ENCODE measurements around the gene RNF112. TPM values are rescaled to one million over a fixed set of nuclear protein-coding genes. Genes with fewer than 3 reads are reported as not detected.

The RNF112 gene
- total RNA-seq (2014; rRNA removed; shearing (Covaris generic)): not detected in 2 replicates

DNA sequence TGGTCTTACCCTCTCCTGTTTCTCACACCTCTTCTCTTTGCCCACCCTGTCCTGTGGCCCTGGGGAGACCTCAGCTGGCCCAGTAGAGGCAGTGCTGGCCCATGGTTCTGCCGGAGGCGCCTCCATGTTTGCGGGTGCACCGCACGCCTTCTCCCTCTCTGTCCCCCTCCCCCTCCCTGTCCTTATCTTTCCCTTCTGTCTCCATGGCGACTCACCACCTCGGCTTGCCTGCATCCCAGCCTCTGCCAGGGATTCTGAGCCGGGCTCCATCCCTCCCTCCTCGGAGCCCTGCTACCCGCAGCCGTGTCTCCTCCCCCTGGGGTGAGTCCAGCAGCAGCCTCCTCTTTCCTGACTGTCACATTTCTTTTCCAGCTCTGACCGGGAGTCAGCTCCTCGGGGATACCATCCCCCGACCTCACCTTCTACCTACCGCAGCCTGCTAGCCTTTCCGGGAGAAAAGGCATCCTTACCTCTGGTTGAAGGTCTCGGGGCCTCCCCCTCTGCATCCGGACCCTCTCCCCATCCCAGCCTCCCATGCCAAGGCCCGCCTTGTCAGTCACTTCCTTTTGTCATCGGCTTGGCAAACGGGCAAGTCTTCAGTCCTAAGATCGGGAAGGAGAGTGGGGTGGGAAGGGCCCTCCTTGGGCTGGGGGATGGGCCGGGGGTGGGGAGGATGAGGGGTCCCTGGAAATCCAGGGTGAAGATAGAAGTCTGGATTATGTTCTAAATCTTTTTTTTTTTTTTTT, at the start of gene RNF112:
RNF112 (plus strand) TSS at position 358 of the 746 bp plus-strand sequence; CDS start at position 535, 177 bp downstream.
- DNase-seq (ENCODE audit: low read depth in 1 of 2, low spot score in 2 of 2): no peak
- Histone ChIP-seq H3K27ac (no peak within 1 kb of the TSS), H3K27me3 (replicated peaks) (no peaks in the 10 kb centered on the region), H3K9me3 (replicated peaks) (no peaks in the 10 kb centered on the region), H3K4me1 (replicated peaks) (no peaks in the 10 kb centered on the region), H3K36me3 (no peaks in the 10 kb centered on the region), H3K4me3 (no peak within 1 kb of the TSS)

- Histone ChIP-seq H3K4me3 (no peak overlapping the region), H3K27me3 (replicated peaks) (no peaks in the 10 kb centered on the region), H3K9me3 (replicated peaks) (no peaks in the 10 kb centered on the region), H3K36me3 (no peaks in the 10 kb centered on the region), H3K4me1 (replicated peaks) (peaks cover 13% of the 10 kb centered on the region), H3K27ac (no peak overlapping the region)
- no peak for DNase-seq (ENCODE audit: low read depth in 1 of 2, low spot score in 2 of 2)
Measured at GRCh38 chr17:19361326-19361725, 49.7 kb upstream of the RNF112 start.

DNA sequence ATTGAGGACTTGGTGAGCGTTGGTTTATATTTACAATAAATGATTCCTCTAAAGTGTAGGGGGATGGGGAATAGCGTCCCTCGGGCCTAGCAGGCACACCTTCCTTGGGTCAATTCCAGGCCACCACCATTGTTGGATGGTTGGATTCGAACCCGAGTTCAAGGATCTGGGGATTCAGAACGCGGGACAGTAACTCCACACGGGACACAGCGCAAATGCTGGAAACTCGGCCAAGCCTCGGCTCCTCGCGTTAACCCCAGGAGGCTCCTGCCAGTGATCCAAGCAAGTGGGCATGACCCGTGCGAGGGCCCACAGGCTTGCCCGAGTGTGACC, 49.1 kb upstream of the RNF112 start:
- peaks cover 13% of the 10 kb centered on the region for H3K4me1 ChIP-seq (replicated peaks)
- H3K27ac ChIP-seq: peak overlapping the region; percentile 87
- no peak for DNase-seq (ENCODE audit: low read depth in 1 of 2, low spot score in 2 of 2)
- H3K36me3 ChIP-seq: no peaks in the 10 kb centered on the region
- H3K9me3 ChIP-seq (replicated peaks): no peaks in the 10 kb centered on the region
- H3K4me3 ChIP-seq: peak overlapping the region; percentile 62
- no peaks in the 10 kb centered on the region for H3K27me3 ChIP-seq (replicated peaks)

DNA sequence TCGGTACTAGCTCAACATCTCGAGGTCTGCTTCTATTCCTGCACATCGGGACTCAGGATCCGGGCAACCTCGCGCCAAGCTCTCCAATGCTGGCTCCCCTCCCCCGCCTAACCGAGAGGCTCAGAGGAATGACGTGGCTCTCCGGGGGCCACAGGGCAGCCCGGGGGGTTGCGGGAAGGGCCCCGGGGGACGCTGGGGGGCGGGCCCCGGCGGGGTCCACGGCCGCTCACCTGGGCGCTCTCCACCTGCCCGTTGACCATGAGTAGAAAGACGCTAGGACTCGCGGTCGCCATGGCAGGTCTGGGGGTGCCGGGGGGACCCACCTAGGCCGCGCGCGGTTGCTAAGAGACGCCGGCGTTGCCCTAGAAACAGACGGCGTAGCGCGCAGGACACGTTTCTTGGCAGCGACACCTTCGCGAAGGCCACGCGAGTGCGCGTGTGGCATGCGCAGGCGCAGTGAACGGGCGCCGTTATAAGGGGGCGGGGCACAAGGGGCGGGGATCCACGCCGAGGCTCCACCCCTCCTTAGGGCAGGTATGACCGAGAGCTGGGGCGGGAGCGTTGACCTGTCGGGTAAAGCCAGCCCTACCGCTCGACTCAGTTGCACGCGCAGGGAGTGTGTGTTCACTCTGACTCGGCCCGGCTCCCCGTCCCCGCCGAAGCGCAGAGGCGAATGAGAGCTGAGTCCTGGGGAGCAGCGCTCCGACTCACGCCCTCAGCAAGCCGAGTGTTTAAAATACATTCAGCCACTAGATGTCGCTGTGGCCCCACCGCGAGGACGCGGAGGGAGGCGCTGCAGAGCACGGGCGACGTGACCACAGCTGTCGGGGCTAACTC, 48.5 kb upstream of the RNF112 start, which contains the start of gene B9D1:
B9D1 (minus strand) TSS at position 447 of the 837 bp plus-strand sequence; CDS start at position 293, 154 bp downstream.
- Histone ChIP-seq H3K4me3 (peak within 1 kb of the TSS; percentile 62), H3K27me3 (replicated peaks) (no peaks in the 10 kb centered on the region), H3K9me3 (replicated peaks) (no peaks in the 10 kb centered on the region), H3K4me1 (replicated peaks) (peaks cover 13% of the 10 kb centered on the region), H3K36me3 (no peaks in the 10 kb centered on the region), H3K27ac (peak within 1 kb of the TSS; percentile 87)
- DNase-seq (ENCODE audit: low read depth in 1 of 2, low spot score in 2 of 2): peak; percentile 89 to 96

- H3K27ac ChIP-seq: no peak overlapping the region
- peaks cover 13% of the 10 kb centered on the region for H3K4me1 ChIP-seq (replicated peaks)
- no peaks in the 10 kb centered on the region for H3K27me3 ChIP-seq (replicated peaks)
- no peaks in the 10 kb centered on the region for H3K36me3 ChIP-seq
- no peaks in the 10 kb centered on the region for H3K9me3 ChIP-seq (replicated peaks)
- no peak for DNase-seq (ENCODE audit: low read depth in 1 of 2, low spot score in 2 of 2)
- H3K4me3 ChIP-seq: peak overlapping the region; percentile 62
Measured at GRCh38 chr17:19363114-19363438, 48.0 kb upstream of the RNF112 start.

DNA sequence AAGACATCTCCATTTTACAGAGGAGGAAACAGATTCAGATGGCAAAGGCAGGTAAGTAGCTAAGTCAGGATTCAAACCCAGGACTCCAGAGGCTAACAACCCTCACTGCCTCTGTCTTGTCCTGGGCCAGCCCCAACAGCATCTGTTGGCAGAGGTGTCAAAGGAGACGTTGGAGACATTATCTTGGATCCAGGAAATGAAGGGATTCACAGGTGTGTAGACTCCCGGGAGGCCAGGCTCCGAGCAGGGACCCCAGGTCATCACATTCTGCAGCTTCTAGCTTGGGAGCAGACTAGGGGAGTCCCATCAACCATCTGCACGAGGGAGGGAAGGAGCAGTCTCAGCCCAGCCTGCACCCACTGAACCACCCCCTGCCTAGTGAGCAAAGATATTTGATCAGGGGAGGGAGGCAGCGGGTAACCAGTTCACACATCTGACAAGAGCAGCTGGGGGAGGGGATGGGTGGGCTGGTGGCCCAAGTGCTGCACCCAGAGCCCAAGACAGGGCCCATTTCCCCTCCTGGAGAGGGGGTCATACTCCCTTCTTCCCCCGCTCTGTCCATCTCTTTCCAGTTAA, 47.5 kb upstream of the RNF112 start:
- Histone ChIP-seq H3K36me3 (no peaks in the 10 kb centered on the region), H3K4me3 (no peak overlapping the region), H3K27me3 (replicated peaks) (no peaks in the 10 kb centered on the region), H3K27ac (no peak overlapping the region), H3K4me1 (replicated peaks) (peaks cover 13% of the 10 kb centered on the region), H3K9me3 (replicated peaks) (no peaks in the 10 kb centered on the region)
- DNase-seq (ENCODE audit: low read depth in 1 of 2, low spot score in 2 of 2): no peak

DNA sequence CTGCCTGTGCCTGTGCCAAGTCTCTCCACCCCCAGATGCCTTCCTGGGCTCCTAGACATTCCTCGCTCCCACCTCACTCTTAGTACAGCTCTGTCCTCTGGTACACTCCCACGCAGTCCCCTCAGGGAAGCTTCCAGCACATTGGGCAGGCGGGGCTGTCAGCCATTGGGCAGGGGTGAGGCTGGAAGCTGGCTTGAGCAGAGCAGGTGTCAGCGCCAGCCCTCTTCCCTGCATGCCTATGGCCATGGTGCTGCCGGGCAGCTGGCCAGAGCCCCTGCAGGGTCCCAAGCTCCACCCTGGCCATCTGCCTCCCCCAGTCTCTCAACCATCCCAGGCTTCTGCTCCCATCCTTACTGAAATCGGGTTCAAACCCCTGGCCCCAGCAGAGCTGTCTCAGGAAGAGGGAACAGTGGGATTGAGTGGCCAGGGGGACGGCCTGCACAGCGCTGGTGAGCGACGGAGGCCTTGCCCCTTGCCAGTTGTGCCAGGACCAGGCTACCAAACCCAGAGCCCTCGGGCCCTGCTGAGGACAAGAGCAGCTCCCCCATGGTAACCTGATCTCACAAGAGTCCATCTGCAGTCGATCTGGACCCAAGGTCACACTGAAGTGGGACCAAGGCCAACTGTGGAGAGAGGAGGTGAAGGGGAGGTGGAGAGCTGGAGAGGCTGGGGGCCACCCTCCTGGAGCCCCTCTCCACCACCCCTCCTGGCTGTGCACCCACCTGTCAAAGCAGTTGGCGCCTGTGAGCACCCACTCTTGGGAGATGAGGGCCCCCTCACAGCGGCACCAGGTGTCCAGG, 46.1 kb upstream of the RNF112 start:
- Histone ChIP-seq H3K36me3 (no peaks in the 10 kb centered on the region), H3K9me3 (replicated peaks) (no peaks in the 10 kb centered on the region), H3K27me3 (replicated peaks) (no peaks in the 10 kb centered on the region), H3K4me3 (no peak overlapping the region), H3K27ac (no peak overlapping the region), H3K4me1 (replicated peaks) (peaks cover 13% of the 10 kb centered on the region)
- no peak for DNase-seq (ENCODE audit: low read depth in 1 of 2, low spot score in 2 of 2)

- DNase-seq (ENCODE audit: low read depth in 1 of 2, low spot score in 2 of 2): no peak
- no peaks in the 10 kb centered on the region for H3K9me3 ChIP-seq (replicated peaks)
- H3K4me1 ChIP-seq (replicated peaks): peaks cover 13% of the 10 kb centered on the region
- H3K27ac ChIP-seq: no peak overlapping the region
- no peaks in the 10 kb centered on the region for H3K36me3 ChIP-seq
- H3K4me3 ChIP-seq: no peak overlapping the region
- H3K27me3 ChIP-seq (replicated peaks): no peaks in the 10 kb centered on the region
Measured at GRCh38 chr17:19365499-19365817, 45.6 kb upstream of the RNF112 start.

DNA sequence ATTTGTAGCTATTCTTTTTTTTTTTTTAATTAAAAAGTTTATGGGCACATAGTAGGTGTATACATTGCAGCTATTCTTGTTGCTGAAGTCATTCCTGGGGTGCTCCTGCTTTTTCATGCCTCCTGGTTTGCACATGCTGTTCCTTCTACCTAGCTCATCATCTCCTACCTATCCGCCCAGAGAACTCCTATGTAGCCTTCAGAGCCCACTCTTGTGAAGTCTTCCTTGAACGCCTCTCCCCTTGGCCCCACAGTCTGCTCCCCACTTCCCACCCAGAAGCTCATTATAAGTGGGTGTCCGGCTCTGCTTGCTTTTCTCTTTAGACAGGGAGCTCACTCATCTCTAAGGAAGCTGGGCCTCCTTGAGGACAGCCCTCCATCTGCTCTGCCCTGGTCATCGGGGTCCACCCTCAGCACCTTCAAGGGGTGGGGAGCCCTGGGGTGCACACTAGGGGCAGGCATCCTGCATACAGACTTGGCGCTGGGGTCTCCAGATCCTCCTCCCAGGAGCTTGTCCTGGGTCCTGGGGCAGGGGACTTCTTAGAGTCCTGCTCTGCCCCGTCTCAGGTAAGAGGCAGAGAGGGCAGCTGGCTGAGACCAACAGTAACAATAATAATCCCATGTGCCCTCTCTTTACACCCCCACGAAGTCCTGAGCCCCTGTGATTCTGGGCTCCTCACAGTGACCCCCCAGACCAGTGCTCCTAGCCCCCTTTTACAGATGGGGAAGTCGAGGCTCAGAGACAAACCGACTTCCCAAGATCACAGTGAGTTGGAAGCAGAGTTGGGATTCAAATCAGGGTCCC, 45.0 kb upstream of the RNF112 start:
- Histone ChIP-seq H3K27me3 (replicated peaks) (no peaks in the 10 kb centered on the region), H3K4me3 (no peak overlapping the region), H3K4me1 (replicated peaks) (peaks cover 13% of the 10 kb centered on the region), H3K36me3 (no peaks in the 10 kb centered on the region), H3K27ac (no peak overlapping the region), H3K9me3 (replicated peaks) (no peaks in the 10 kb centered on the region)
- no peak for DNase-seq (ENCODE audit: low read depth in 1 of 2, low spot score in 2 of 2)

DNA sequence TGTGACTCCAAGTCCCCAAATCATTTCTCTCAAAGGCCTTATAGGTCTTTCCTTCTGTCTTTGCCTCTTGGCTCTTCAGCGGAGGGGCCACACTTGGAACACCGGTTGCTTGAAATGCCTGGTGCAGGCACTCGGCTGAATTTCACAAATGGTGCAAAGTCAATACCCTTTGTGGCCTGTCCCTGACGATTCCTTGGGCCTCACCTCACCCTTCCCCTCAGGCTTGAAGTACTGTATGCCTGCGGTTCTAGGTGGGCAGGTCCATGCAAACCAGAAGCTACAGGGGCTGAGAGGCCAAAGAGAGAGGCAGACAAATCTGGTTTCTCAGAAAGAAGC, 44.4 kb upstream of the RNF112 start:
- Histone ChIP-seq H3K4me1 (replicated peaks) (peaks cover 9% of the 10 kb centered on the region), H3K9me3 (replicated peaks) (no peaks in the 10 kb centered on the region), H3K27me3 (replicated peaks) (no peaks in the 10 kb centered on the region), H3K36me3 (no peaks in the 10 kb centered on the region), H3K4me3 (no peak overlapping the region), H3K27ac (no peak overlapping the region)
- no peak for DNase-seq (ENCODE audit: low read depth in 1 of 2, low spot score in 2 of 2)

- Histone ChIP-seq H3K27ac (no peak overlapping the region), H3K27me3 (replicated peaks) (no peaks in the 10 kb centered on the region), H3K4me3 (no peak overlapping the region), H3K36me3 (no peaks in the 10 kb centered on the region), H3K9me3 (replicated peaks) (no peaks in the 10 kb centered on the region), H3K4me1 (replicated peaks) (0 out of 2 replicates have a peak, but pooled peaks cover under 1% of the 10 kb centered on the region)
- DNase-seq (ENCODE audit: low read depth in 1 of 2, low spot score in 2 of 2): no peak
Measured at GRCh38 chr17:19368229-19368628, 42.8 kb upstream of the RNF112 start.

- no peaks in the 10 kb centered on the region for H3K4me1 ChIP-seq (replicated peaks)
- H3K9me3 ChIP-seq (replicated peaks): no peaks in the 10 kb centered on the region
- no peak overlapping the region for H3K4me3 ChIP-seq
- no peak for DNase-seq (ENCODE audit: low read depth in 1 of 2, low spot score in 2 of 2)
- H3K27ac ChIP-seq: no peak overlapping the region
- no peaks in the 10 kb centered on the region for H3K27me3 ChIP-seq (replicated peaks)
- H3K36me3 ChIP-seq: no peaks in the 10 kb centered on the region
Measured at GRCh38 chr17:19369107-19369778, 41.8 kb upstream of the RNF112 start.
